ENCODE results near the gene MBOAT1.

DNA sequence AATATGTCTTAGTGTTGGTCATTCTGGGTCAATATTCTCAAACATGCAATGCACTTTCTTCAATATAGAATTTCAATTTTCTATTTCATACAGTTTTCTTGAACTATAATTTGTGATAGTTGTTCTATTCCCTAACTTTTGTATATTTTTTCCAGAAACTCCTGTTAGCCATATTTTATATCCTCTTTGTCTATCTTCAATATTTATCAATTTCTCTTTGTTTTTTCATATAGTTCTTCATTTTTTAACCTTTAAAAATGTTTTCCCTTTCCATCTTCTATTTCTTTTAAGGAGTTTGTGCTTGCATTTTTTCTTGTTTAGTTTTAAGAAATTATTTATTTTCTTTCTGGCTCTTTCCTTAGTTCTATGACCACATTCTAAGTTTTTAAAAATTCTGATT lies 42.0 kb upstream of the MBOAT1 start:
- TF ChIP-seq, protein P1, sequence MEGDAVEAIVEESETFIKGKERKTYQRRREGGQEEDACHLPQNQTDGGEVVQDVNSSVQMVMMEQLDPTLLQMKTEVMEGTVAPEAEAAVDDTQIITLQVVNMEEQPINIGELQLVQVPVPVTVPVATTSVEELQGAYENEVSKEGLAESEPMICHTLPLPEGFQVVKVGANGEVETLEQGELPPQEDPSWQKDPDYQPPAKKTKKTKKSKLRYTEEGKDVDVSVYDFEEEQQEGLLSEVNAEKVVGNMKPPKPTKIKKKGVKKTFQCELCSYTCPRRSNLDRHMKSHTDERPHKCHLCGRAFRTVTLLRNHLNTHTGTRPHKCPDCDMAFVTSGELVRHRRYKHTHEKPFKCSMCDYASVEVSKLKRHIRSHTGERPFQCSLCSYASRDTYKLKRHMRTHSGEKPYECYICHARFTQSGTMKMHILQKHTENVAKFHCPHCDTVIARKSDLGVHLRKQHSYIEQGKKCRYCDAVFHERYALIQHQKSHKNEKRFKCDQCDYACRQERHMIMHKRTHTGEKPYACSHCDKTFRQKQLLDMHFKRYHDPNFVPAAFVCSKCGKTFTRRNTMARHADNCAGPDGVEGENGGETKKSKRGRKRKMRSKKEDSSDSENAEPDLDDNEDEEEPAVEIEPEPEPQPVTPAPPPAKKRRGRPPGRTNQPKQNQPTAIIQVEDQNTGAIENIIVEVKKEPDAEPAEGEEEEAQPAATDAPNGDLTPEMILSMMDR (IDR thresholded peaks at IDR 0.05) = no peak
- no peak for TF ChIP-seq POLR2A (IDR thresholded peaks at IDR 0.05)

Measured in uterus (tissue), 2 donors.